ENCODE measurements around the gene CAMK2A. TPM values are rescaled to one million over a fixed set of nuclear protein-coding genes. Genes with fewer than 3 reads are reported as not detected.

Gene CAMK2A
- total RNA-seq, 6 experiments from 2014 or later, result 0.09 to 0.64 (median 0.18) TPM

- no peak for TF ChIP-seq CTCF (IDR thresholded peaks at IDR 0.05)
- Mint-ChIP-seq H3K27me3 (ENCODE audit: insufficient read depth) (peaks cover 19% of the 10 kb centered on the region), H3K4me1 (ENCODE audit: low read depth) (peaks cover 6% of the 10 kb centered on the region), H3K4me3 (no peak overlapping the region), H3K36me3 (ENCODE audit: low read depth) (no peaks in the 10 kb centered on the region), H3K9me3 (no peaks in the 10 kb centered on the region), H3K27ac (no peak overlapping the region)
- DNase-seq, result no peak
Observed at GRCh38 chr5:150244209-150244608, 45.4 kb downstream of the CAMK2A start.

GRCh38 chr5:150243590-150243989 lies 46.0 kb downstream of the CAMK2A start:
- Mint-ChIP-seq H3K27ac (no peak overlapping the region), H3K4me3 (no peak overlapping the region), H3K4me1 (ENCODE audit: low read depth) (peaks cover 6% of the 10 kb centered on the region), H3K36me3 (ENCODE audit: low read depth) (no peaks in the 10 kb centered on the region), H3K9me3 (no peaks in the 10 kb centered on the region), H3K27me3 (ENCODE audit: insufficient read depth) (peaks cover 19% of the 10 kb centered on the region)
- no peak for DNase-seq
- TF ChIP-seq CTCF (IDR thresholded peaks at IDR 0.05), result no peak

- H3K9me3 Mint-ChIP-seq, result no peaks in the 10 kb centered on the region
- H3K4me3 Mint-ChIP-seq, result no peak overlapping the region
- DNase-seq, result no peak
- no peak overlapping the region for H3K27ac Mint-ChIP-seq
- peaks cover 6% of the 10 kb centered on the region for H3K4me1 Mint-ChIP-seq (ENCODE audit: low read depth)
- no peak for TF ChIP-seq CTCF (IDR thresholded peaks at IDR 0.05)
- H3K27me3 Mint-ChIP-seq (ENCODE audit: insufficient read depth), result peaks cover 19% of the 10 kb centered on the region
- H3K36me3 Mint-ChIP-seq (ENCODE audit: low read depth), result no peaks in the 10 kb centered on the region
Observed at GRCh38 chr5:150242251-150242894, 47.2 kb downstream of the CAMK2A start.

- no peak for DNase-seq
- Mint-ChIP-seq H3K27me3 (ENCODE audit: insufficient read depth) (peaks cover 19% of the 10 kb centered on the region), H3K27ac (no peak overlapping the region)
Observed at GRCh38 chr5:150241298-150242160, 48.0 kb downstream of the CAMK2A start.

GRCh38 chr5:150239794-150240122 lies 49.8 kb downstream of the CAMK2A start:
- Mint-ChIP-seq H3K27me3 (ENCODE audit: insufficient read depth) (peaks cover 19% of the 10 kb centered on the region), H3K27ac (no peak overlapping the region), H3K9me3 (no peaks in the 10 kb centered on the region), H3K4me1 (ENCODE audit: low read depth) (no peaks in the 10 kb centered on the region; the same call in 1 of the 2 replicates), H3K4me3 (no peak overlapping the region), H3K36me3 (ENCODE audit: low read depth) (no peaks in the 10 kb centered on the region)
- TF ChIP-seq CTCF (IDR thresholded peaks at IDR 0.05), result no peak
- DNase-seq, result no peak

More at GRCh38 chr5:150241298-150242160, 48.0 kb downstream of the CAMK2A start:
- H3K36me3 Mint-ChIP-seq (ENCODE audit: low read depth), result no peaks in the 10 kb centered on the region
- peaks cover 6% of the 10 kb centered on the region for H3K4me1 Mint-ChIP-seq (ENCODE audit: low read depth)
- no peak for TF ChIP-seq CTCF (IDR thresholded peaks at IDR 0.05)
- no peaks in the 10 kb centered on the region for H3K9me3 Mint-ChIP-seq
- no peak overlapping the region for H3K4me3 Mint-ChIP-seq

Data from HFFc6 (cell line).